GM12878 (cell line): ENCODE measurements around the gene LANCL2. TPM values are rescaled to one million over a fixed set of nuclear protein-coding genes. Genes with fewer than 3 reads are reported as not detected.

ENCODE experiments used
- ATAC-seq: fragments of 200-7000 bp; cut with Tn5 transposase; 3 replicates; pipeline ENCODE4 v1.9.1; 2020; ENCODE audit warnings: mild to moderate bottlenecking, moderate library complexity
- BruUV-seq: library from RNA; stranded (reverse); fragments of 400-500 nt; replicated peaks from 2 replicates; lab custom pipeline; 2021; lab: Mats Ljungman, UMichigan
- CTCF ChIA-PET: fragments of 300-600 bp; sonication (Branson Sonifier 250); formaldehyde crosslinking; extraction: SDS; loops from one replicate; lab custom pipeline; 2021; ENCODE audit warnings: inconsistent platforms; lab: Yijun Ruan, JAX
- POLR2A ChIA-PET: fragments of 350-600 bp; formaldehyde crosslinking; extraction: SDS; loops from one replicate; lab custom pipeline; 2021; ENCODE audit warnings: inconsistent platforms; lab: Charles Lee
- RAD21 ChIA-PET: fragments of 300-600 bp; sonication (Branson Sonifier 250); formaldehyde crosslinking; loops from one replicate; lab custom pipeline; 2023; ENCODE audit warnings: antibody characterized with exemption; ENCODE audit not compliant: unreplicated experiment; lab: Charles Lee
- SMC1A ChIA-PET: fragments of 300-600 bp; sonication (Branson Sonifier 250); formaldehyde crosslinking; loops from one replicate; lab custom pipeline; 2023; ENCODE audit not compliant: unreplicated experiment, uncharacterized antibody; lab: Charles Lee
- DNase-seq: peaks from one replicate; pipeline ENCODE4 v3.0.0-alpha.2; 2011; ENCODE audit warnings: low read depth, low spot score
- FAIRE-seq: peaks from 3 replicates; lab custom pipeline; 2011; peaks lifted over from hg19 to GRCh38; lab: Jason Lieb, UNC
- H2AFZ ChIP-seq: 2 replicates; pipeline ENCODE4 v1.6.0; 2011; ENCODE audit warnings: low read depth, low read length, control low read depth; ENCODE audit not compliant: control insufficient read depth
- H3K27ac ChIP-seq: 2 replicates; pipeline ENCODE4 v1.5.1; 2011; ENCODE audit warnings: control low read depth; ENCODE audit not compliant: control insufficient read depth, insufficient read depth
- H3K27me3 ChIP-seq, 2 experiments: replicated peaks in 1 of 2; 2 replicates each; pipeline versions ENCODE4 v1.6.0 to v1.6.1; 2011; ENCODE audit warnings: low read length in 1 of 2; ENCODE audit not compliant: control insufficient read depth in 2 of 2, insufficient read depth in 2 of 2
- H3K36me3 ChIP-seq, 2 experiments: 2 replicates each; pipeline ENCODE4 v1.5.1; 2011; ENCODE audit warnings: low read length in 1 of 2; ENCODE audit not compliant: control insufficient read depth in 2 of 2, insufficient read depth in 2 of 2
- H3K4me1 ChIP-seq: 2 replicates; pipeline ENCODE4 v1.6.1; 2011; ENCODE audit warnings: mild to moderate bottlenecking, low read length, moderate library complexity, mixed read lengths; ENCODE audit not compliant: control insufficient read depth, insufficient read depth
- H3K4me2 ChIP-seq: 2 replicates; pipeline ENCODE4 v1.6.0; 2011; ENCODE audit warnings: control low read depth; ENCODE audit not compliant: control insufficient read depth, insufficient read depth
- H3K4me3 ChIP-seq: fragments of 200-600 bp; sonication (generic); 2 replicates; pipeline ENCODE4 v1.5.1; 2016
- H3K79me2 ChIP-seq: 2 replicates; pipeline ENCODE4 v1.6.0; 2011; ENCODE audit warnings: low read length; ENCODE audit not compliant: control insufficient read depth, insufficient read depth
- H3K9ac ChIP-seq: 2 replicates; pipeline ENCODE4 v1.8.0; 2011; ENCODE audit warnings: low read length, control low read depth, mixed read lengths; ENCODE audit not compliant: control insufficient read depth, insufficient read depth
- H3K9me3 ChIP-seq: replicated peaks from 3 replicates; pipeline ENCODE4 v1.5.1; 2011; ENCODE audit warnings: mild to moderate bottlenecking, low read length; ENCODE audit not compliant: control insufficient read depth, insufficient read depth
- H4K20me1 ChIP-seq: 2 replicates; pipeline ENCODE4 v1.6.0; 2011; ENCODE audit not compliant: control insufficient read depth, insufficient read depth
- CHD4 ChIP-seq: fragments of 200-600 bp; sonication (generic); IDR thresholded peaks from 2 replicates; pipeline ENCODE4 v1.6.1; 2016; ENCODE audit warnings: mild to moderate bottlenecking
- IRF4 ChIP-seq: IDR thresholded peaks from 2 replicates; pipeline ENCODE4 v1.6.1; 2011; ENCODE audit warnings: low read depth, low read length
- MYC ChIP-seq: IDR thresholded peaks from 2 replicates; pipeline ENCODE4 v1.6.1; 2011; ENCODE audit warnings: mild to moderate bottlenecking, low read length, moderate library complexity, inconsistent platforms; ENCODE audit not compliant: insufficient read depth, insufficient replicate concordance, insufficient read length, severe bottlenecking
- SPI1 ChIP-seq: IDR thresholded peaks from 2 replicates; pipeline ENCODE4 v1.6.1; 2011; ENCODE audit warnings: low read depth, mild to moderate bottlenecking, low read length, moderate library complexity, borderline replicate concordance; ENCODE audit not compliant: insufficient read depth
- ZNF687 ChIP-seq: fragments of 450-650 bp; IDR thresholded peaks from 2 replicates; pipeline ENCODE4 v1.6.1; 2017; ENCODE audit warnings: mild to moderate bottlenecking, moderate library complexity
- WGBS: methylation state at CpG from one replicate; pipeline ENCODE4 v1.1.6; 2016; ENCODE audit warnings: low lambda C conversion rate; ENCODE audit not compliant: insufficient replicate concordance, insufficient coverage; ENCODE audit errors: missing lambda C conversion rate; 5-methylcytosine and 5-hydroxymethylcytosine counted together
- in situ Hi-C: fragments of 300-500 bp; cut with MboI; formaldehyde crosslinking; loops from 9 replicates; pipeline ENCODE4 v1.14.3; 2018; ENCODE audit warnings: mixed read lengths
- intact Hi-C: fragments of 100-400 bp; cut with micrococcal nuclease; formaldehyde crosslinking; loops from one replicate; pipeline ENCODE4 v1.14.2; 2022; ENCODE audit not compliant: unreplicated experiment
- polyA plus RNA-seq, 11 experiments: library from polyadenylated mRNA; depleted of rRNA in 4 of 11; unstranded in 6 of 11; stranded (reverse) in 5 of 11; fragments of >200 nt; fragmentation: Nextera tagmentation in 4 of 11; fragmentation: Illumina TruSeq in 1 of 11; extraction: Ambion mirVana in 4 of 11; extraction: Trizol in 1 of 11; gene quantifications; 1 replicate in 1 of 11; 2 replicates in 10 of 11; pipeline versions ENCODE4 v1.2.1 to v1.2.3, GENCODE V29; 2011 to 2016; ENCODE audit warnings: inconsistent platforms in 2 of 11, missing spikeins in 2 of 11, low read depth in 1 of 11
- total RNA-seq, 4 experiments: library from RNA; depleted of rRNA in 3 of 4; stranded (reverse); fragments of >200 nt in 3 of 4; fragmentation: Illumina TruSeq in 1 of 4; extraction: Trizol in 1 of 4; gene quantifications; 2 replicates each; pipeline versions ENCODE4 v1.2.1 to v1.2.3, GENCODE V29; 2013 to 2021

LANCL2 gene
- total and polyA plus RNA-seq, 10 of the 15 experiments (the other 5 are each of a cell fraction or from before 2014, with no cell fraction given), result 8.1 to 28.6 (median 16.4) TPM

GRCh38 chr7:55440040-55440690 is 75.0 kb downstream of the LANCL2 start:
- H3K4me2 ChIP-seq, result no peak overlapping the region
- TF ChIP-seq ZNF687, result no peak
- TF ChIP-seq IRF4, result no peak
- TF ChIP-seq CHD4, result no peak
- TF ChIP-seq SPI1, result no peak
- TF ChIP-seq MYC, result no peak
- TF ChIP-seq, all 136 proteins: peak for 0
- intact Hi-C loops (no loop called here), in situ Hi-C loops (no loop called here)
- H2AFZ ChIP-seq, result no peak overlapping the region
- no peak overlapping the region for H3K9ac ChIP-seq
- H3K79me2 ChIP-seq, result no peaks in the 10 kb centered on the region
- no peaks in the 10 kb centered on the region for H3K27me3 ChIP-seq
- no peak overlapping the region for H3K27ac ChIP-seq
- ChIA-PET RAD21 (interaction anchor here (0.6 kb wide), 1 partner anchor 143 kb away, joined by 3 read pairs; no protein-coding TSS in a partner anchor), SMC1A (no interaction called here), POLR2A (no interaction called here), CTCF (no interaction called here)
- no peaks in the 10 kb centered on the region for H3K4me1 ChIP-seq
- DNase-seq (no peak), FAIRE-seq (no peak), ATAC-seq (no peak; the same call in 2 of the 3 replicates)
- no TSS peak for BruUV-seq
- H3K4me3 ChIP-seq, result no peak overlapping the region
- no peaks in the 10 kb centered on the region for H4K20me1 ChIP-seq
- H3K9me3 ChIP-seq, result no peaks in the 10 kb centered on the region
- 67% methylated on average over 13 of the region's 13 CpGs for WGBS
- H3K36me3 ChIP-seq, result no peaks in the 10 kb centered on the region
